GM19467 (cell line): ENCODE results near the gene MME.

Experiments
- ATAC-seq: cut with Tn5 transposase; IDR thresholded peaks from one replicate; pipeline ENCODE4 v1.9.1; 2021; ENCODE audit warnings: mild to moderate bottlenecking, moderate library complexity; ENCODE audit not compliant: unreplicated experiment

The MME gene

GRCh38 chr3:155231792-155232191 is 151.7 kb downstream of the MME start:
- ATAC-seq = peak; percentile 48

- no peak for ATAC-seq
Measured at GRCh38 chr3:155232605-155233004, 152.5 kb downstream of the MME start.

- ATAC-seq = no peak
Measured at GRCh38 chr3:155233213-155233612, 153.1 kb downstream of the MME start.
